ENCODE measurements around the gene TMEM33.

TMEM33 gene

GRCh38 chr4:41992967-41993857 lies 58.0 kb downstream of the TMEM33 start:
- in situ Hi-C loops (cut with MboI; ENCODE audit: low sequenced_read_pairs), result no loop called here

- in situ Hi-C loops (cut with MboI; ENCODE audit: low sequenced_read_pairs), result no loop called here
Observed at GRCh38 chr4:41994461-41994985, 59.3 kb downstream of the TMEM33 start.

- in situ Hi-C loops (cut with MboI; ENCODE audit: low sequenced_read_pairs), result no loop called here
Observed at GRCh38 chr4:41998019-41998418, 62.8 kb downstream of the TMEM33 start.

GRCh38 chr4:41999321-41999720 lies 64.1 kb downstream of the TMEM33 start:
- in situ Hi-C loops (cut with MboI; ENCODE audit: low sequenced_read_pairs), result no loop called here

DNA sequence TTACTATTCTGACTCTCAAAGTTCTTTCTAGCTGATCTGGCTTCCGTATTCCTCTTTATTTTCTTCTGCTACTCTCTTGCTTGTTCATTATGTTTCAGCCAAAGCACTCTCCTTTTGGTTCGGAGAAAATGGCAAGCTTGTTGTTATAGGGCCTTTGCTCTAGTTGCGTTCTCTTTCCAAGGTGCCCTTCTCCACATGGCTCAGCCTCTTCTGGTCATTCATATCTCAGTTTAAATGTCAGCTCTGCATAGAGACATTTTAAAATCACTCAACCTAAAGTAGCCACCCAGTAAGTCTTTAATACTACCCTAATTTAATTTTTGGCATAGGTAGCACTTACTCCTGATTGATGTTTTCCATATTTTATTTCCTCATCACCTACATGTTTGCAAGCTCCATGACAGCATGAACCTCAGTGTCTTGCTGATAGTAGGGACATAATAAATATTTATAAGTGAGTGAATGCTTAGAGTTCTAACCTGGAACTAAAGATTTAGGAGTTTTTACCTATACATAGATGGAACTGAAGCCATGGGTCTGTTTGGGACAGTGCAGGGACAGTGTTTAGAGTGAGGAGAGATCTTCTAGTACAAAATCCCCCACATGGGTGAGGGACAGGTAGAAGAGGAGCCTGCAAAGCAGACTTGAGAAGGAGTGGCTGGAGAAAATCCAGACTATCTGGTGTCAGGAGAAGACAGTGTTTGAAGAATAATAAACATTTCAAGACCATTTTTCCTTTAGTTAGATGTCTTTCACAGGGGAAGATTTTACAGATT lies 73.0 kb downstream of the TMEM33 start:
- in situ Hi-C loops (cut with MboI; ENCODE audit: low sequenced_read_pairs), result no loop called here
